HG02970 (cell line): ENCODE measurements around the gene BASP1.

Experiments used
- ATAC-seq: cut with Tn5 transposase; IDR thresholded peaks from one replicate; pipeline ENCODE4 v1.9.1; 2021; ENCODE audit warnings: mild to moderate bottlenecking, moderate library complexity, moderate number of reproducible peaks; ENCODE audit not compliant: unreplicated experiment, low FRiP score

Gene BASP1

GRCh38 chr5:17217493-17218352, at the start of gene BASP1:
BASP1 (plus strand) TSS chr5:17217631; CDS start chr5:17275217, 57,586 bp downstream.
- peak; percentile 42 for ATAC-seq

GRCh38 chr5:17169507-17169906, 47.9 kb upstream of the BASP1 start:
- ATAC-seq: no peak

- ATAC-seq: no peak
Measured at GRCh38 chr5:17172791-17173190, 44.6 kb upstream of the BASP1 start.

- ATAC-seq: no peak
Measured at GRCh38 chr5:17174965-17175364, 42.5 kb upstream of the BASP1 start.

GRCh38 chr5:17177501-17178372, 39.7 kb upstream of the BASP1 start:
- no peak for ATAC-seq

GRCh38 chr5:17178373-17178675, 39.1 kb upstream of the BASP1 start:
- ATAC-seq: no peak

GRCh38 chr5:17180330-17180843, 37.0 kb upstream of the BASP1 start:
- ATAC-seq: no peak

- no peak for ATAC-seq
Measured at GRCh38 chr5:17180864-17181723, 36.3 kb upstream of the BASP1 start.

GRCh38 chr5:17182494-17182893, 34.9 kb upstream of the BASP1 start:
- no peak for ATAC-seq

- no peak for ATAC-seq
Measured at GRCh38 chr5:17182981-17183380, 34.5 kb upstream of the BASP1 start.

- no peak for ATAC-seq
Measured at GRCh38 chr5:17183831-17184230, 33.6 kb upstream of the BASP1 start.

GRCh38 chr5:17184588-17184987, 32.8 kb upstream of the BASP1 start:
- no peak for ATAC-seq

- no peak for ATAC-seq
Measured at GRCh38 chr5:17185349-17185748, 32.1 kb upstream of the BASP1 start.

GRCh38 chr5:17185773-17186172, 31.7 kb upstream of the BASP1 start:
- ATAC-seq: no peak

GRCh38 chr5:17186256-17186655, 31.2 kb upstream of the BASP1 start:
- ATAC-seq: no peak

- ATAC-seq: no peak
Measured at GRCh38 chr5:17187011-17187785, 30.2 kb upstream of the BASP1 start.

- no peak for ATAC-seq
Measured at GRCh38 chr5:17187786-17188170, 29.7 kb upstream of the BASP1 start.

GRCh38 chr5:17189381-17190036, 27.9 kb upstream of the BASP1 start:
- no peak for ATAC-seq

GRCh38 chr5:17190242-17190778, 27.1 kb upstream of the BASP1 start:
- no peak for ATAC-seq
